Kasumi-1 (cell line): ENCODE data around the gene DCC.

Experiments
- DNase-seq, 2 experiments: peaks; one replicate each; lab custom pipeline; 2025; lab: John Stamatoyannopoulos, UW

The DCC gene

DNA sequence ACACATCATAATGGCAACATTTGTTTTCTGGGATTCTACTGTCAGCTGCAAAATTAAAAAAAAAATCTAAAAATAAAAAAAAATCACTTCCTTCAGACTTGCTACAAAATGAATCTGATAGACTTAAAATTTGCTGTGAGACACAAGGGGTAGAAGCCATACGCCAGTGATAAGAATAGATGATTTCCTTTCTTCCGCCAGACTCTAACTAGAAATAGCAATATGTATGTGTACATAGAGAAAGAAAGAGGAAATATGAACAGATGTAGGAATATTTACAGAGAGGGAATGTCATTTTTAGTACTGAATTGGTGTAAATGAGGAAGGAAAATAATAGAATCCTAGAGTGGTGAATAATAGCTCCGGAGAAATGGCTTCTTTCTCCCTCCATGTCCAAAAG lies 574.2 kb downstream of the DCC start:
- DNase-seq = peak; percentile 40 to 57

DNA sequence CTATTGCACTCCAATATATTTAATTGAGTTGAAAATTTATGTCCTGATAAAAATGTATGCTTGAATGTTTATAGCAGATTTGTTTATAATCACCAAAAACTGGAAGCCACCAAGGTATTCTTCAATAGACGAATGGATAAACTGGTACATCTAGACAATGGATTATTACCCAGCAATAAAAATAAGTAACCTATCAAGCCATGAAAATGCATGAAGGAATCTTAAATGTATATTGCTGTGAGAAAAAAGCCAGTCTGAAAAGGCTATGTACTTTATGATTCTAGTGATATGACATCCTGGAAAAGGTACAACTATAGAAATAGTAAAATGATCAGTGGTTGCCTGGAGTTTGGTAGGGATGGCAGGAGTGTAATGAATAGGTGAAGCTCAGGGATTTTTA lies 580.7 kb downstream of the DCC start:
- no peak for DNase-seq

- DNase-seq = no peak
Measured at GRCh38 chr18:52933356-52933755, 593.4 kb downstream of the DCC start.

GRCh38 chr18:52936931-52937330 lies 596.9 kb downstream of the DCC start:
- DNase-seq = no peak

DNA sequence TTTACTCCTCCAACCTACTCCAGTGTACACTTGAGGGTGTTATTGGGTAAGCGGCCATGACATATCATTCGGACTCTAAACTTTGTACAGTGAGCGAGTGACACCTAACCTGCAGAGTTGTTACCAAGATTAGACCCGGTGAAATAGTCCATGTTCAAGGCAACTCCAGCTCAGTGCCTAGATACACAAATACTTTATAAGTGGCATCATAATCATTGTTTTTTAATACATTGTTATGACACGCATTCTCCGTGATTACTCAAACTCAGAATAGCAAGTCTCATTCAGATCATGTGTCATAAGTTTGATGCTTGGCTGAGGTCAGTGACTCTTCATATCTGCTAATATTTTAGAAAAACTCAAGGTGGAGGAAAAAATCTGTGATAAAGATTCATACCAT lies 597.8 kb downstream of the DCC start:
- DNase-seq = no peak

- no peak for DNase-seq
Measured at GRCh38 chr18:52945552-52945951, 605.6 kb downstream of the DCC start.

- no peak for DNase-seq
Measured at GRCh38 chr18:52948868-52949444, 609.0 kb downstream of the DCC start.

GRCh38 chr18:52950155-52950554 lies 610.2 kb downstream of the DCC start:
- DNase-seq = no peak

DNA sequence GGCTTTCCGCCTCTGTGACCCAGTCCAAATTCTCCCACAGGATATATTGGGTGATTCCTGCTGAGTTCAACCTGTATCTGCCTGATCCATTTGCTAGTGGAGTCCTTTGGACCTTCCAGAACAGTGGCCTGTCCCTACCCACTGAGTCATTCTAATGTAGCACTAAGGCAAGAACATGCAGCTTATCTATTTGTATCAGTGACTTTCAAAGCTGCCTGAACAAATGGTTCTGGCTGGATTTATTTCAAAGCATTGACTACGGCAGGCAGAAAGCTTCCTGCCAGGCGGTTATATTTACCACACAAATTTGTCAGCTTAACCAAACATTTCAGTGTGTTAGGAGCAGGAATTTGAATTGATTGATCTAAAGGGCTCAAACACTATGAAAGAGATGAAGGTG lies 613.4 kb downstream of the DCC start:
- no peak for DNase-seq

- no peak for DNase-seq
Measured at GRCh38 chr18:52963481-52963880, 623.5 kb downstream of the DCC start.

GRCh38 chr18:52970686-52971085 lies 630.7 kb downstream of the DCC start:
- no peak for DNase-seq

DNA sequence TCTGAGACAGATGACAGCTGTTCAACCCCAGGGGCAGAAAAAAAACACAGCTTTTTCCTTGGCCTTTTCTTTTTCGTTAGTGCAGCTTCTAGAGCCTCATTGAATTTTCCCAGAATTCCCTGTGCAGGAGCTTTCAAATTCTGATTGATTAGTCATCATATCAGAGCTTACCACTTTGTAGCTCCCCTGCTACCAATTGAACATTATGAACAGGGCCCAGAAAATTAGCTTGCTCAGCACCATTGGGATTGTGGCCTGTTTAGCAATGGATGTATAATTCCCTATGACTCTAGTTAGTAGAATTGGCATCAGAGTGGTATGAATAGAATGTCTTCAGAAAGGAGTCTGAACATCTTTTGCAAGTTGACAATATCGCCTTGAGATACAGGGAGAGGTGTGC lies 631.1 kb downstream of the DCC start:
- DNase-seq = no peak

DNA sequence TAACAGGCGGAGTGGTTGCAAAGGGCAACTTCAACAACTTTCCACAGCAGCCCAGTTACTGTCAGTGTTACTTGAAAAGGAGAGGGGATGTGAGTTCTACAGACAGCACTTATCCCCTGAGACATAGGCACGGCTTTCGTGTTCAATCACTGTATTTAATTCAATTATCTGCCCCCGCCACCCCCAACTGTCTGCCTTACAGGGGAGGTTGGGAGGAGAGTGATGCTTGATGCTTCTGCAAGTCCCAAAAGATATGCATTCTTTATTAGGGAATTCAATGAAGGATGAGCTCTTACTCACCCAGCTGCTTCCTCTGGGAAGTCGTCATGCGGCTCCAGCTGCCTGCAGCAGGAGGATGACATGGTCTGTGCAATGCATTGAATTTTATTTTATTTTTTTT lies 639.9 kb downstream of the DCC start:
- no peak for DNase-seq

GRCh38 chr18:52991246-52991645 lies 651.2 kb downstream of the DCC start:
- DNase-seq = no peak

DNA sequence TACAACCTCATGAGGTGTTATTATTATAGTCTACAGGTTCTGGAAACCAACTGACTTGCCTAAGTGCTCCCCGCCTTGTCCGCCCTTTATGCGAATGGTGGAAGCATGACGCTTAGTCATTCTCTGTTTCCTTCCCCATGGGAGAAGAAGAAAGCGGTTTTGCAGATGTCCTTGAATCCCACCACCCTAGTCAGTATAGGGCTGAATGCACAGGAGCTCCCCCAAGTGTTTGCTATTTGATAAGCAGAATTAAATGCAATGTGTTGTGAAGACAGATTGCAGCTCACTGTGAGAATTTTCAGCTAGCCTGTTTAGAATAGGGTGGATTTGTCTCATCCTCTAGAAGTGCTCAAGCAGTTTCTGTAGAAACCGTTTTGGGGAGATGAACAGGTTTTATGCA lies 652.0 kb downstream of the DCC start:
- peak; percentile 63 to 78 for DNase-seq

DNA sequence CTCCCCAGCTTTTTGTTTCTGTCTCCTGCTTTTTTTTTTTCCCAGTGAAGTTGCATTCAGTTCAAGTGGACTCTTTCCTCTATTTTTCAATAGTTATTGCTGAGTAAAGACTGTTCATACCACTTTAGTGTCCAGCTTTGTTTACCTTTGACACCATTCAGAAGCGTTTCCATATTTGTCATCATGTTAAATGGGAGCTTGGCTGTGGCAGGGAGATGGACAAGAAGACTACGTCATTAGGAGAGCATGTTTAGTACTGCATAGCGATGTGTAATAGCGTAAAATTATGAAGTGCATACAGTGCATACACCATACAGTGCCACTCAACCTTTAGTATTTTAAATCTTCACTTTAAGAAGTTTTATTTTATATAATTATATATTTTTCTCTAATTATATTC lies 655.9 kb downstream of the DCC start:
- no peak for DNase-seq

- DNase-seq = no peak
Measured at GRCh38 chr18:52999633-53000032, 659.6 kb downstream of the DCC start.

DNA sequence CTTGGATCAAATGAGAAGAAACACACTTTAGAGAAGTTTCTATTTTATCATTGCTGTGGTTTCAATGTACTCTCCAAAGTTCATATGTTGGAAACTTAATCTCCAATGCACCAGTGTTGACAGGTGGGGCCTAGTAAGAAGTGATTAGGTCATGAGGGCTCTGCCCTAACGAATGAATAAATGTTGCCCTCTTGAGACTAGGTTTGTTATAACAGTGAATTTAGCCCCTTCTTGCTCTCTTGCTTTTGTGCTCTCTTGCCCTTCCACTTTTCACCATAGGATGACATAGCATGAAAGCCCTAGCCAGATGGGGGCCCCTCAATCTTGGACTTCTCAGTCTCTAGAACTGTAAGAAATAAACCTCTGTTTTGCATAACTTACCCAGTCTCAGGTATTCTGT lies 664.8 kb downstream of the DCC start:
- DNase-seq = no peak

GRCh38 chr18:53018791-53019190 lies 678.8 kb downstream of the DCC start:
- peak; percentile 30 to 44 for DNase-seq

GRCh38 chr18:53025247-53025646 lies 685.2 kb downstream of the DCC start:
- DNase-seq = no peak

DNA sequence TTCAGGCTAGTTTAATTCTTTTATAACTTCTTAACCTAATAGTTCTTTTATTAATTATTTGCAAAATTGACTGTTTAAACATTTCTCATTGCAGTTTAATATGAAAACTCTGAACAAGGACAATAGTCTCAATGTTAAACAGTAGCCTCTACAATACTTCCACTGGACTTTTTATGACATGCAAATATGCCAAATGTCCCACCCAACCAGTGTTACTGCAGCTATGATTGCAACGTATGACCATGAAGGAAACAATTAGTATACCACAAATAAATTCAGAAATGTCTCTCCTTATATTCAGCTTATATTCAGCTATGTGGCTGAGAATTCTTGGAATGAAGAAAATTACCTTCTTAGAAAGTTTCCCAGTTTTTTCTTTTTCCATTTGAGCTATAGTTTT lies 688.6 kb downstream of the DCC start:
- no peak for DNase-seq

DNA sequence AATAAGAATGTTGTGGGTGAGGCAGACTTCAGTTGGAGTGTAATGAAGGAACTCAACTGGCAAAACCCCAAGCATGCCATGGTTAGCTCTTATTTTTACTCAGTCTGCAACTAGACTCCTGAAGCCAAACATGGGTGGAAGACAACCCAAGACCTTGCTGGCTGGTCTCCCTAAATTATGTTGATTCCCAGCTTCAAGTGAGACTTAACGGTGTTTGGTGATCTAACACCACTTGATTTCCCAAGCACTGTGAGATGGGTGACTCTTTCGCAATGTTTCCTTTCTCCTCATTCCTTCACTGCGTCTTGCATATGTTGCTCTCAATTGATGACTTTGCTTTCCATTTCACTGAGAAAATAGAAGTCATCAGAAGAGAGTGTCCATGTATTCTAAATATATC lies 693.1 kb downstream of the DCC start:
- no peak for DNase-seq

GRCh38 chr18:53038608-53039007 lies 698.6 kb downstream of the DCC start:
- DNase-seq = no peak

- DNase-seq = no peak
Measured at GRCh38 chr18:53040286-53040685, 700.3 kb downstream of the DCC start.

GRCh38 chr18:53056064-53056463 lies 716.1 kb downstream of the DCC start:
- DNase-seq = no peak
